ENCODE results near the gene CXCL3.
A peak's percentile ranks its signal among the peaks of the same experiment; 100 is the strongest.

CXCL3 gene

GRCh38 chr4:73989928-73990327 is 48.6 kb downstream of the CXCL3 start:
- POLR2A ChIA-PET = interaction anchor here (0.6 kb wide), 1 partner anchor 145 kb away, joined by 3 read pairs; no protein-coding TSS in a partner anchor
- CTCF ChIA-PET = no interaction called here
- peak; percentile 54; the same call in 1 of the 2 replicates for TF ChIP-seq CTBP1 (IDR thresholded peaks at IDR 0.05; ENCODE audit: borderline replicate concordance)
- TF ChIP-seq TARDBP (IDR thresholded peaks at IDR 0.05) = no peak
- no peak for TF ChIP-seq FOXK2 (IDR thresholded peaks at IDR 0.05)
- TF ChIP-seq PKNOX1 (IDR thresholded peaks at IDR 0.05) = peak; percentile 96
- TF ChIP-seq ARNT (IDR thresholded peaks at IDR 0.05) = peak; percentile 89
- TF ChIP-seq ELF4 (IDR thresholded peaks at IDR 0.05) = no peak
- no peak for DNase-seq (ENCODE audit: extremely low spot score)

GRCh38 chr4:73989031-73989430 is 49.5 kb downstream of the CXCL3 start:
- POLR2A ChIA-PET = no interaction called here
- TF ChIP-seq SP1 (IDR thresholded peaks at IDR 0.05) (no peak), SUZ12 (IDR thresholded peaks at IDR 0.05) (no peak), HDGF (IDR thresholded peaks at IDR 0.05; ENCODE audit: borderline replicate concordance) (no peak), CTBP1 (IDR thresholded peaks at IDR 0.05; ENCODE audit: borderline replicate concordance) (no peak)
- no peak for DNase-seq (ENCODE audit: extremely low spot score)
- CTCF ChIA-PET = no interaction called here

- ChIA-PET CTCF (no interaction called here), POLR2A (no interaction called here)
- DNase-seq (ENCODE audit: extremely low spot score) = no peak
Observed at GRCh38 chr4:73988061-73988460, 50.4 kb downstream of the CXCL3 start, which contains the start of gene PPBP. TSS of gene PPBP (minus strand) at chr4:73988190. CDS start at chr4:73988103, 87 bp downstream.

More at GRCh38 chr4:73988061-73988460, 50.4 kb downstream of the CXCL3 start, which contains the start of gene PPBP:
- no peak for TF ChIP-seq SP1 (IDR thresholded peaks at IDR 0.05)
- TF ChIP-seq NFRKB (IDR thresholded peaks at IDR 0.05) = no peak
- TF ChIP-seq PKNOX1 (IDR thresholded peaks at IDR 0.05) = no peak
- no peak for TF ChIP-seq ELF4 (IDR thresholded peaks at IDR 0.05)
- TF ChIP-seq BHLHE40 (IDR thresholded peaks at IDR 0.05; ENCODE audit: borderline replicate concordance) = no peak
- no peak for TF ChIP-seq ZNF384 (IDR thresholded peaks at IDR 0.05)
- no peak for TF ChIP-seq FOXM1 (IDR thresholded peaks at IDR 0.05; ENCODE audit: borderline replicate concordance)
- TF ChIP-seq FOXA1 (IDR thresholded peaks at IDR 0.05) = no peak
- no peak for TF ChIP-seq HDGF (IDR thresholded peaks at IDR 0.05; ENCODE audit: borderline replicate concordance)
- no peak for TF ChIP-seq FOXK2 (IDR thresholded peaks at IDR 0.05)
- no peak for TF ChIP-seq SUZ12 (IDR thresholded peaks at IDR 0.05)
- no peak for TF ChIP-seq CTBP1 (IDR thresholded peaks at IDR 0.05; ENCODE audit: borderline replicate concordance)
- TF ChIP-seq TARDBP (IDR thresholded peaks at IDR 0.05) = no peak
- TF ChIP-seq L3MBTL2 (conservative IDR thresholded peaks at IDR 0.05) = no peak
- TF ChIP-seq ARNT (IDR thresholded peaks at IDR 0.05) = no peak
- no peak for TF ChIP-seq LEF1 (IDR thresholded peaks at IDR 0.05; ENCODE audit: borderline replicate concordance)

Measured in HEK293T (cell line).